ENCODE data around the gene TTC38.
A peak's percentile ranks its signal among the peaks of the same experiment; 100 is the strongest.

The TTC38 gene

DNA sequence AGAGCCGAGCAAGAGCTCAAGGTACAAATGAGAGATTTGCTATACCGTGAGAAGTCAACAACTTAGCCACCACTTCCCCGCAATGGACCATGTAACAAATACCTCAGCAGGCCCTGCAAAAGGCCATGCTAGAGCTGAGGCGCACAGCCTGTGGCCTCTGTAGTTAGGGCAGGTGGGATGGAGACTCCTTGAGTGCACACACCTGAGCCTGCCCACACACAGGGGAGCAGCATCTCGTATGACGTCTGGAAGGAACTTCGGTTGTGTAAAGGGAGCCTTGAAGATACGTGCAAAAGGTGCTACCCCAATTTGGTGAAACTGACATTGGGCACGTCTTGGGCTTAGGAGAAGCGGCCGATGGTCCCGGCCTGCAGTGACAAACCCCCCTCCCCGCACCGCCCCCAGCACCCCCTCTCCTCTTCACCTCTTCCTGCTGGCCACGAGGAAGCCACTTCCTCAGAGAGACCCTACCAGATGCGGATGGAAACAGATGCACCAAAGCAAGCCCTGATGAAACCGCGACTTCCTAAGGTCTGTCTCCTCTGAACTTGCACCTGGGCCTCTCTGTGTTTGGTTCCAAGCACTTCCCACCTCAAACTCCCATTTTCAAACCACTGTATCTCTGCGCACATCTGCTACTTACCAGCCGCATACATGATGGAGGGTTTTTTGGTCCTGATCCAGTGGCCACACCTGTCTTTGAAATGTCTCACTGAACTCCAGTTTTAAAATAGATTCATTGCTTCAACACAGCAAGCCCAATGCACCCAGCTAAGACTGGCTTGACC lies 28.4 kb upstream of the TTC38 start:
- TF ChIP-seq, protein P1, sequence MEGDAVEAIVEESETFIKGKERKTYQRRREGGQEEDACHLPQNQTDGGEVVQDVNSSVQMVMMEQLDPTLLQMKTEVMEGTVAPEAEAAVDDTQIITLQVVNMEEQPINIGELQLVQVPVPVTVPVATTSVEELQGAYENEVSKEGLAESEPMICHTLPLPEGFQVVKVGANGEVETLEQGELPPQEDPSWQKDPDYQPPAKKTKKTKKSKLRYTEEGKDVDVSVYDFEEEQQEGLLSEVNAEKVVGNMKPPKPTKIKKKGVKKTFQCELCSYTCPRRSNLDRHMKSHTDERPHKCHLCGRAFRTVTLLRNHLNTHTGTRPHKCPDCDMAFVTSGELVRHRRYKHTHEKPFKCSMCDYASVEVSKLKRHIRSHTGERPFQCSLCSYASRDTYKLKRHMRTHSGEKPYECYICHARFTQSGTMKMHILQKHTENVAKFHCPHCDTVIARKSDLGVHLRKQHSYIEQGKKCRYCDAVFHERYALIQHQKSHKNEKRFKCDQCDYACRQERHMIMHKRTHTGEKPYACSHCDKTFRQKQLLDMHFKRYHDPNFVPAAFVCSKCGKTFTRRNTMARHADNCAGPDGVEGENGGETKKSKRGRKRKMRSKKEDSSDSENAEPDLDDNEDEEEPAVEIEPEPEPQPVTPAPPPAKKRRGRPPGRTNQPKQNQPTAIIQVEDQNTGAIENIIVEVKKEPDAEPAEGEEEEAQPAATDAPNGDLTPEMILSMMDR (conservative IDR thresholded peaks at IDR 0.05; ENCODE audit: low read depth, low read length), result no peak
- no peak for DNase-seq (ENCODE audit: low read depth)
- no peak overlapping the region for H3K4me3 ChIP-seq (ENCODE audit: low read depth, low read length)

DNA sequence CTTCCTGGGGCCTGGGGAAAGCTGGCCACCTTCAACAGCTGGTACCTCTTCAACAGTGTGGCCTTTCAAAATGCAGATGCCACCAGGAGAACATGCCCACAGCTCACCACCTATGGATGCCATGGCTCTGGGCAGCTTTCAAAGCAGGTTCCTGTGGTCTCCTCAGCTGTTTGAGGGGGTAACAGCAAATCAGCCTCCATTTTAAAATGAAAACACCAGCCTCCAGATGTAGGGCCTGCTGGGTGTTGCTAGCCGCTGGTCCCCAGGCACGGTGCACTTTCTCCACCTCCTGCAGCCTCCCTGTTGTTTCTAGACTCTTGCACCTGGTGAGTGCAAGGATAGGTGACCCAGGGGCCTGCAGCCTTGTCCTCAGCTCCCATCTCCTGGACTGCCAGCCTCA lies 27.7 kb upstream of the TTC38 start:
- no peak overlapping the region for H3K4me3 ChIP-seq (ENCODE audit: low read depth, low read length)
- TF ChIP-seq, protein P1 (conservative IDR thresholded peaks at IDR 0.05; ENCODE audit: low read depth, low read length), result no peak
- DNase-seq (ENCODE audit: low read depth), result no peak

DNA sequence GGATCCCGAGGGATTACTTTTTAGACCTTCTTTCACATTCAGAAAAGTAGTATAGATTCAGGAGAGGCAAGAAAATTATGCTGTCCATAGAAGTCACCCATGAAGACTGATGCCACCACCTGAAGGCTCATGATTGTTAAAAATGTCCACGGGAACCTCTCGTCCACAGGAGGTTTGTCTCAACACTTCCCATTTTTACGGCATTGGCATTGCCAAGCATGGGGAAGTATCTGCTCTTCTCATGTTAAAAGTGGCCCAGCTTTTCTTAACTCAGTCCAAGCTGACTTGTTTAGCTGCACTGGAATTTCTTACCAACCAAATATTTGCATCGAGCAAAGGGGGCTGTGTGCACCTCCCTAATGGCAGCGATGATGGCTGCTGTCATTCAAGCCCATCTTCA lies 27.3 kb upstream of the TTC38 start:
- DNase-seq (ENCODE audit: low read depth), result no peak
- TF ChIP-seq, protein P1 (conservative IDR thresholded peaks at IDR 0.05; ENCODE audit: low read depth, low read length), result no peak
- no peak overlapping the region for H3K4me3 ChIP-seq (ENCODE audit: low read depth, low read length)

DNA sequence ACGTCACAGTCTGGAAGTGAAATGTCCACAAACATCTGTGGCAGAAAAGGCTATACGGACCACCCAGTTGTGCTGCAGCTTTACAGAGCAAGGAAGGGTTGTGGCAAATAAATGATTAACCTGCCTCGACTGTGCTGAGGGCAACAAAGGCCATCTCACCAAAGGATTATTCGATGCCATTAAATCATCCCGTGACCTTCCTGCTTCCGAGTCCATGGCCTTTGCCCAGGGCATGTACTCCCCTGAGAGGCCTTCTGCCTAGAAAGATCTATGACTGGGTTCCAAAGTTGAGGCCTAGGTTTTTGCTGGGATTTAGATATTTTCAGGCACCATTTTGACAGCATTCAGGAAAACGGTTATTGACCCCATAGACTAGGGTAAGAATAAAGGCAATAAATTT lies 26.9 kb upstream of the TTC38 start:
- no peak overlapping the region for H3K4me3 ChIP-seq (ENCODE audit: low read depth, low read length)
- DNase-seq (ENCODE audit: low read depth), result no peak
- TF ChIP-seq, protein P1 (conservative IDR thresholded peaks at IDR 0.05; ENCODE audit: low read depth, low read length), result no peak

DNA sequence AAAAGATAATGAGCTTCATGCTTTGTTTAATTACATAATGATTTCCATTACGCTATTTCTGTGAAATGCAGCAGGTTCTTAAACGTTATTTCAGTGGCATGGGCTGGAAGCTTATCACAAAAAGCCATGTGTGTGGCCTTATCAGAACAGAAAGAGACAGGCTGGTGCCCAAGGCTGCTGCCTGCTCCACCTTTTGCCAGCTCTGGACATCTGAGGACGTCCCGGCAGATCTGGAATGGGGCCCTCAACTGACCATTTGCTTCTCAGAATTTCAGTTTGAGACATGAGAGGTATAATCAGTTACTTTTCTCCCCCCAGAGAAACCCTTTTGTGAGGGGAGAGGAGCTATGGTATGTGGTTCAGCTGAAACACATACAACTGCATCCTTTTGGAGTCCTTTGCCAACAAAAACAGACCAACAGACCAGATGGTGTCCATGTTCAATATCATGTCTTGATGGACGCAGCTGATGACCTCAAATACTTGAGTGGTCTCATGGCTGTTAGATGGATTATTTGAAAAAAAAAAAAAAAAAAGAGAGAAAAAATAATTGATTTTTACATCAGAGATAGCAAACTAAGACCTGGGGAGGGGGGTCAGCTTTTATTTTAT lies 26.3 kb upstream of the TTC38 start:
- TF ChIP-seq, protein P1 (conservative IDR thresholded peaks at IDR 0.05; ENCODE audit: low read depth, low read length), result no peak
- no peak overlapping the region for H3K4me3 ChIP-seq (ENCODE audit: low read depth, low read length)
- peak; percentile 11 for DNase-seq (ENCODE audit: low read depth)

DNA sequence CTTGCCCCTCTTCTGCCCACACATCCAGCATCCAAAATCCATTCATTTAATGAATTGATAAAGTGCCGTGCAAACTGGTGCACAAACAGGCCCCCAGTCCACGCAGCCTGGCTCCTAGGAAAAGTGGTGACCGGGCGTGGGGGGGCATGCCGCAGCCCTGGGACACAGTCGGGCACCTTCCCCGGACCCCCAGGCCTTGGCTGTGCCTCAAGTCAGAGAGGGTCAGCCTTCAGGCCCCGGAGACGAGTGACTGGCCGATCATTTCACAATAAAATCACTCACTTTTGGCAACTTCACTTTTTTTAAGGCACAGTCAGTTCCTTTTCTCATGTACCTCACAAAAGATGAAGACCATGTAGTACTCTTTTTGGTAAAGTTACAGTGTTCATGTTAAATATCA lies 25.7 kb upstream of the TTC38 start:
- no peak overlapping the region for H3K4me3 ChIP-seq (ENCODE audit: low read depth, low read length)
- DNase-seq (ENCODE audit: low read depth), result no peak
- TF ChIP-seq, protein P1 (conservative IDR thresholded peaks at IDR 0.05; ENCODE audit: low read depth, low read length), result no peak

DNA sequence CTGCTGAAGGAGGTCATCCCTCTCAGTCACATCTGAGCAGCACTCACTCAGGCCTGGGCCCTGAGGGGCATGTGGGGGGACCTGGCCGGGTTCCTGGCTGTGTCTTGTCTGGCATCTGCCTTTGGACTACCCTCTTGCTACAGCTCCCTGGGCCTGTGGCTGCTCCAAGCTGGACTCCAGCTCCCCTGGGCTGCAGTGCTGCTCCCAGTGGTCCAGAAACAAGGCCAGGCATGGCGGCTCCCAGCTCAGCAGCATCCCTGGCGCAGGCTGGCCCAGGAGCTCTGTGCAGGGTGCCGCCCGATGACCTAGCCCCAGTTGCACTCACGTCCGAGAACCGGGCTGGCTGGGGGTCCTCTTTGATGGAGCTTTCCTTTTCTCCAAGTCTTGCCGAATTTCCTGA lies 23.0 kb upstream of the TTC38 start:
- H3K4me3 ChIP-seq (ENCODE audit: low read depth, low read length), result no peak overlapping the region
- TF ChIP-seq, protein P1 (conservative IDR thresholded peaks at IDR 0.05; ENCODE audit: low read depth, low read length), result no peak
- DNase-seq (ENCODE audit: low read depth), result no peak

Measured in choroid plexus epithelial cell (primary cell).